HFFc6 (cell line): Measurements from ENCODE around the gene NTN3. TPM values are rescaled to one million over a fixed set of nuclear protein-coding genes. Genes with fewer than 3 reads are reported as not detected.
"Not testable (repeated sequence)": the region's sequence is repeated elsewhere in the genome, so short reads cannot be mapped to it uniquely, and the experiment has no call there.

ENCODE experiments used
- DNase-seq: peaks from one replicate; pipeline ENCODE4 v3.0.0-alpha.2; 2018
- H3K27ac Mint-ChIP-seq: 2 replicates; pipeline ENCODE4 v1.8.0; 2020; ENCODE audit warnings: mild to moderate bottlenecking, mixed read lengths
- H3K27me3 Mint-ChIP-seq: 2 replicates; pipeline ENCODE4 v1.8.0; 2021; ENCODE audit warnings: mild to moderate bottlenecking, moderate library complexity, mixed read lengths; ENCODE audit not compliant: insufficient read depth
- H3K36me3 Mint-ChIP-seq: 2 replicates; pipeline ENCODE4 v1.8.0; 2021; ENCODE audit warnings: low read depth, mixed read lengths
- H3K4me1 Mint-ChIP-seq: 2 replicates; pipeline ENCODE4 v1.8.0; 2020; ENCODE audit warnings: low read depth, mixed read lengths
- H3K4me3 Mint-ChIP-seq: 2 replicates; pipeline ENCODE4 v1.8.0; 2020; ENCODE audit warnings: mild to moderate bottlenecking, moderate library complexity, mixed read lengths
- H3K9me3 Mint-ChIP-seq: 2 replicates; pipeline ENCODE4 v1.8.0; 2020; ENCODE audit warnings: mild to moderate bottlenecking, mixed read lengths
- total RNA-seq, 6 experiments: library from RNA; stranded (reverse); fragmentation: NEBNext Ultra II Directional; extraction: Animal tissue kit (Norgen Biotek cat#: 25700); gene quantifications; 2 replicates in 1 of 6; 3 replicates in 5 of 6; pipeline ENCODE4 v1.2.3, GENCODE V29; 2021
- TF ChIP-seq, protein P1 (sequence below): fragments of 200-600 bp; sonication (generic); IDR thresholded peaks from 2 replicates; pipeline ENCODE4 v1.5.0; 2021; ENCODE audit warnings: antibody characterized with exemption, mild to moderate bottlenecking

NTN3 gene
- total RNA-seq, 6 experiments from 2014 or later, result 0.22 to 0.47 (median 0.33) TPM

DNA sequence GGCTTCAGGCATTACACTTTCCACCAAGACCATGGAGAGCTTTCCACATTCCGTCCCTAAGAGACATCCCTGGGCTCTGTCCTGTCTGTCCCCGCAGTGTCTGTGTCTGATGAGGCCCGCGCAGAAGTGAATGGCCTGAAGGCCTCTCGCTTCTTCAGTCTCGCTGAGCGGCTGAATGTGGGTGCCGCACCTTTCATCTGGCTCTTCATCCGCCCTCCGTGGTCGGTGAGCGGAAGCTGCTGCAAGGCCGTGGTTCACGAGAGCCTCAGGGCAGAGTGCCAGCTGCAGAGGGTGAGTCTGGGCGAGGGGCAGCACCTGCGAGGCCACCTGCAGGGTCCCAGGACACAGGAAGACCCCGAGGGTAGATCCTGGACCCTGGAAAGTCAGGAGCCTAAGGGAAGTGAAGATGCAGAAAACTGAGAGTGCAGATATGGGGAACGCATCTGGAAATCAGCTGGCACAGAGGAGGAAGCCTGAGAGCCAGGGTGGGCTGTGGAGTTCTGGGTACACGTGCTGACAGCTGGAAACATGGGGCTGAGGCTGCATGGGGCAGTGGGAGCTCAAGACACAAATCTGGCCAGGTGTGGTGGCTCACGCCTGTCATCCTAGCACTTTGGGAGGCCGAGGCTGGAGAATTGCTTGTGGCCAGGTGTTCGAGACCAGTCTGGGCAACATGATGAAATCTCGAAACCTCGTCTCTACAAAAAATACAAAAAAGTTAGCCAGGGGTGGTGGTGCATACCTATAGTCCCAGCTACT is 33.9 kb upstream of the NTN3 start:
- peaks cover 26% of the 10 kb centered on the region for H3K36me3 Mint-ChIP-seq

GRCh38 chr16:2438121-2438520 is 33.0 kb upstream of the NTN3 start:
- peaks cover 1% of the 10 kb centered on the region; the same call in 1 of the 2 replicates for H3K27me3 Mint-ChIP-seq
- no peaks in the 10 kb centered on the region for H3K4me1 Mint-ChIP-seq
- DNase-seq, result no peak
- no peak overlapping the region for H3K4me3 Mint-ChIP-seq
- no peaks in the 10 kb centered on the region for H3K9me3 Mint-ChIP-seq
- no peak overlapping the region for H3K27ac Mint-ChIP-seq
- H3K36me3 Mint-ChIP-seq, result peaks cover 25% of the 10 kb centered on the region
- TF ChIP-seq, protein P1, sequence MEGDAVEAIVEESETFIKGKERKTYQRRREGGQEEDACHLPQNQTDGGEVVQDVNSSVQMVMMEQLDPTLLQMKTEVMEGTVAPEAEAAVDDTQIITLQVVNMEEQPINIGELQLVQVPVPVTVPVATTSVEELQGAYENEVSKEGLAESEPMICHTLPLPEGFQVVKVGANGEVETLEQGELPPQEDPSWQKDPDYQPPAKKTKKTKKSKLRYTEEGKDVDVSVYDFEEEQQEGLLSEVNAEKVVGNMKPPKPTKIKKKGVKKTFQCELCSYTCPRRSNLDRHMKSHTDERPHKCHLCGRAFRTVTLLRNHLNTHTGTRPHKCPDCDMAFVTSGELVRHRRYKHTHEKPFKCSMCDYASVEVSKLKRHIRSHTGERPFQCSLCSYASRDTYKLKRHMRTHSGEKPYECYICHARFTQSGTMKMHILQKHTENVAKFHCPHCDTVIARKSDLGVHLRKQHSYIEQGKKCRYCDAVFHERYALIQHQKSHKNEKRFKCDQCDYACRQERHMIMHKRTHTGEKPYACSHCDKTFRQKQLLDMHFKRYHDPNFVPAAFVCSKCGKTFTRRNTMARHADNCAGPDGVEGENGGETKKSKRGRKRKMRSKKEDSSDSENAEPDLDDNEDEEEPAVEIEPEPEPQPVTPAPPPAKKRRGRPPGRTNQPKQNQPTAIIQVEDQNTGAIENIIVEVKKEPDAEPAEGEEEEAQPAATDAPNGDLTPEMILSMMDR, result no peak

More for the DNA sequence above, 33.9 kb upstream of the NTN3 start:
- no peaks in the 10 kb centered on the region for H3K27me3 Mint-ChIP-seq
- H3K4me3 Mint-ChIP-seq, result no peak overlapping the region
- H3K4me1 Mint-ChIP-seq, result no peaks in the 10 kb centered on the region
- H3K27ac Mint-ChIP-seq, result no peak overlapping the region
- no peaks in the 10 kb centered on the region for H3K9me3 Mint-ChIP-seq
- no peak for DNase-seq
- TF ChIP-seq, protein P1, result no peak

DNA sequence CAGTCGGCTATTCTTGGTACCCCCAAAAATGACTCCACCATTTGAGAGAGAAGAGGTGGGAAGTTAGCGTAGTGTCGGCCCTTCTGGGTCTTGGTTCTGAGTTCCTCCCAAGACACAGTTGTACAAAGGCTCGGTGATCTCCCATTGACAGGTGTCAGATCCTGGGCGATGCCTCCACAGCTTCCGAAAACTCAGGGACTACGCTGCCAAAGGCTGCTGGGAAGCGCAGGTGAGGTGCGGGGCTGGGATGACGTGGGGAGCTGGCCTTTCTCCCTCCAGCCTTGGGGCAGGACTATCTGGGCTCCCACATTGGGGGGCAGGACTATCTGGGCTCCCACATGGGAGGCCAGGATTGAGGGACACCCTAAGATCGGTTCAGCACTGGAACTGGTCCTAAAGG is 31.5 kb upstream of the NTN3 start:
- no peak overlapping the region for H3K4me3 Mint-ChIP-seq
- H3K9me3 Mint-ChIP-seq, result no peaks in the 10 kb centered on the region
- H3K36me3 Mint-ChIP-seq, result peaks cover 20% of the 10 kb centered on the region
- TF ChIP-seq, protein P1, result no peak
- peaks cover 2% of the 10 kb centered on the region; the same call in 1 of the 2 replicates for H3K27me3 Mint-ChIP-seq
- no peak overlapping the region for H3K27ac Mint-ChIP-seq
- DNase-seq, result no peak
- H3K4me1 Mint-ChIP-seq, result no peaks in the 10 kb centered on the region

DNA sequence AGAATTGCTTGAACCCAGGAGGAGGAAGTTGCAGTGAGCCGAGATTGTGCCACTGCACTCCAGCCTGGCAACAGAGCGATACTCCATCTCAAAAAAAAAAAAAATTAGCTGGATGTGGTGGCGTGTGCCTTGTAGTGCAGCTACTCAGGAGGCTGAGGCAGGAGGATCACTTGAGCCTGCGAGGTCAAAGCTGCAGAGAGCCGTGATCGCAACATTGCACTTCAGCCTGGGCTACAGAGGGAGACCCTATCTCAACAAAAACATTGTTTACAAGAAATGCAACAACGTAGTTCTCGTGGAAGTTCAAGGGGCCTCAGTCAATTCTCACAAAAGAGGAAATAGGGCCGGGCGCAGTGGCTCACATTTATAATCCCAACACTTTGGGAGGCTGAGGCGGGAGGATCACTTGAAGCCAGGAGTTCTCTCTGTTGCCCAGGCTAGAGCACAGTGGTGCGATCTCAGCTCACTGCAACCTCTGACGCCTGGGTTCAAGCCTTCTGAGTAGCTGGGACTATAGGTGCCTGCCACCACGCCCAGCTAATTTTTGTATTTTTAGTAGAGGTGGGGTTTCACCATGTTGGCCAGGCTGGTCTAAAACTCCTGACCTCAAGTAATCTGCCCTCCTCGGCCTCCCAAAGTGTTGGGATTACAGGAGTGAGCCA is 29.8 kb upstream of the NTN3 start:
- H3K4me1 Mint-ChIP-seq, H3K27me3 Mint-ChIP-seq, H3K9me3 Mint-ChIP-seq, DNase-seq, H3K4me3 Mint-ChIP-seq: not testable (repeated sequence)
- H3K36me3 Mint-ChIP-seq, result peaks cover 21% of the 10 kb centered on the region
- peak overlapping the region; percentile 37; the same call in 1 of the 2 replicates for H3K27ac Mint-ChIP-seq

DNA sequence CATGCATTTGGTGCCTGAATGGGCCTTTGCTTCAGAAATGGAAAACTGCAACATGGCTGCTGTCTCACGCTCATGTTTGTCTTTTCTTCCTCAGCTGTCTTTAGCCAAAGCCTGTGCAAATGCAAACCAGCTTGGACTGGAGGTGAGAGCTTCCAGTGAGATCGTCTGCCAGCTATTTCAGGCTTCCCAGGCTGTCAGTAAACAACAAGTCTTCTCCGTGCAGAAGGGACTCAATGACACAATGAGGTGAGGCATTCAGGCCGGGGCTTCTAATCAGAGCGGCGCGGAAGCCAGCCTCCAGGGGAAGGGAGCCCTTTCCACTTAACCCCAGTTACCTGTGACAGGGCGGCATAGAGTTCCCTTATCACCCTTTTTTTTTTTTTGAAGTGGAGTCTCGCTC is 27.5 kb upstream of the NTN3 start:
- H3K27me3 Mint-ChIP-seq, result peaks cover 4% of the 10 kb centered on the region; the same call in 1 of the 2 replicates
- peaks cover 18% of the 10 kb centered on the region for H3K36me3 Mint-ChIP-seq
- no peak for DNase-seq
- H3K4me1 Mint-ChIP-seq, result peaks cover 9% of the 10 kb centered on the region
- no peak overlapping the region for H3K27ac Mint-ChIP-seq
- TF ChIP-seq, protein P1, result no peak
- H3K9me3 Mint-ChIP-seq, result no peaks in the 10 kb centered on the region
- no peak overlapping the region for H3K4me3 Mint-ChIP-seq
